Lower lobe of right lung (tissue), 2 donors: Measurements from ENCODE around the gene SEPTIN14. TPM values are rescaled to one million over a fixed set of nuclear protein-coding genes. Genes with fewer than 3 reads are reported as not detected.
"Not testable (repeated sequence)": the region's sequence is repeated elsewhere in the genome, so short reads cannot be mapped to it uniquely, and the experiment has no call there.

Experiments used
- ATAC-seq, 2 donors: fragments of 200-7000 bp; cut with Tn5 transposase; one replicate each; pipeline ENCODE4 v1.9.1; 2020 to 2022; ENCODE audit warnings: mild to moderate bottlenecking in 2 of 2, moderate library complexity in 2 of 2
- DNase-seq: peaks from one replicate; pipeline ENCODE4 v3.0.0-alpha.2; 2020
- H3K27ac ChIP-seq: fragments of 200-600 bp; one replicate; pipeline ENCODE4 v1.8.0; 2022
- H3K27me3 ChIP-seq: fragments of 200-600 bp; one replicate; pipeline ENCODE4 v1.8.0; 2022; ENCODE audit warnings: low read depth
- H3K36me3 ChIP-seq: fragments of 200-600 bp; one replicate; pipeline ENCODE4 v1.8.0; 2022; ENCODE audit warnings: mild to moderate bottlenecking
- H3K4me1 ChIP-seq: fragments of 200-600 bp; one replicate; pipeline ENCODE4 v1.8.0; 2022
- H3K4me3 ChIP-seq: fragments of 200-600 bp; one replicate; pipeline ENCODE4 v1.8.0; 2022; ENCODE audit warnings: mild to moderate bottlenecking
- H3K9me3 ChIP-seq: fragments of 200-600 bp; one replicate; pipeline ENCODE4 v1.8.0; 2022
- intact Hi-C: fragments of 100-400 bp; cut with DNase I; formaldehyde crosslinking; loops from one replicate; pipeline ENCODE4 v1.11.0; 2022
- total RNA-seq: library from RNA; stranded (reverse); fragmentation: NEBNext Ultra II Directional; extraction: Animal tissue kit (Norgen Biotek cat#: 25700); gene quantifications from one replicate; pipeline ENCODE4 v1.2.1, GENCODE V29; 2021
- TF ChIP-seq, protein P1 (sequence below): fragments of 200-600 bp; IDR thresholded peaks from one replicate; pipeline ENCODE4 v1.8.0; 2022; ENCODE audit warnings: antibody characterized with exemption, mild to moderate bottlenecking
- donor health status: DM: no; HTN: yes; CAD: no; lungs with severe emphysema.

Gene SEPTIN14
- total RNA-seq, 1 donor from 2014 or later, result not detected

DNA sequence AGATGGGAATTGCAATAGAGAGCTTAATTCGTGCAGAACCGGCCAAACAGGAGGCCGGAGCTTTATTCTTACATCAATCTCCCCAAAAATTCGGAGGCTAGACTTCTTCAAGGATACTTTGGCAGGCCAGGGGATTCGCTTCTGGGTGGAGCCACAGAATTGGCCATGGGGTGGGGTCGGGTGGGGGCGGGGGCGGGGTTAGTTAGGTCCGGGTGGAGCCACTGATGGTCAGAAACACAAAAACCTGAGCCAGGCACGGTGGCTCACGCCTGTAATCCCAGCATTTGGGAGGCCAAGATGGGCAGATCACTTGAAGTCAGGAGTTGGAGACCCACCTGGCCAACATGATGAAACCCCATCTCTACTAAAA lies 87.5 kb downstream of the SEPTIN14 start:
- no peaks in the 10 kb centered on the region for H3K27me3 ChIP-seq
- H3K27ac ChIP-seq, result no peak overlapping the region
- intact Hi-C loops, result no loop called here
- TF ChIP-seq, protein P1, sequence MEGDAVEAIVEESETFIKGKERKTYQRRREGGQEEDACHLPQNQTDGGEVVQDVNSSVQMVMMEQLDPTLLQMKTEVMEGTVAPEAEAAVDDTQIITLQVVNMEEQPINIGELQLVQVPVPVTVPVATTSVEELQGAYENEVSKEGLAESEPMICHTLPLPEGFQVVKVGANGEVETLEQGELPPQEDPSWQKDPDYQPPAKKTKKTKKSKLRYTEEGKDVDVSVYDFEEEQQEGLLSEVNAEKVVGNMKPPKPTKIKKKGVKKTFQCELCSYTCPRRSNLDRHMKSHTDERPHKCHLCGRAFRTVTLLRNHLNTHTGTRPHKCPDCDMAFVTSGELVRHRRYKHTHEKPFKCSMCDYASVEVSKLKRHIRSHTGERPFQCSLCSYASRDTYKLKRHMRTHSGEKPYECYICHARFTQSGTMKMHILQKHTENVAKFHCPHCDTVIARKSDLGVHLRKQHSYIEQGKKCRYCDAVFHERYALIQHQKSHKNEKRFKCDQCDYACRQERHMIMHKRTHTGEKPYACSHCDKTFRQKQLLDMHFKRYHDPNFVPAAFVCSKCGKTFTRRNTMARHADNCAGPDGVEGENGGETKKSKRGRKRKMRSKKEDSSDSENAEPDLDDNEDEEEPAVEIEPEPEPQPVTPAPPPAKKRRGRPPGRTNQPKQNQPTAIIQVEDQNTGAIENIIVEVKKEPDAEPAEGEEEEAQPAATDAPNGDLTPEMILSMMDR, result no peak
- H3K36me3 ChIP-seq, result no peaks in the 10 kb centered on the region
- no peak for ATAC-seq
- no peaks in the 10 kb centered on the region for H3K4me1 ChIP-seq
- no peaks in the 10 kb centered on the region for H3K9me3 ChIP-seq
- H3K4me3 ChIP-seq, result no peak overlapping the region
- DNase-seq, result no peak

DNA sequence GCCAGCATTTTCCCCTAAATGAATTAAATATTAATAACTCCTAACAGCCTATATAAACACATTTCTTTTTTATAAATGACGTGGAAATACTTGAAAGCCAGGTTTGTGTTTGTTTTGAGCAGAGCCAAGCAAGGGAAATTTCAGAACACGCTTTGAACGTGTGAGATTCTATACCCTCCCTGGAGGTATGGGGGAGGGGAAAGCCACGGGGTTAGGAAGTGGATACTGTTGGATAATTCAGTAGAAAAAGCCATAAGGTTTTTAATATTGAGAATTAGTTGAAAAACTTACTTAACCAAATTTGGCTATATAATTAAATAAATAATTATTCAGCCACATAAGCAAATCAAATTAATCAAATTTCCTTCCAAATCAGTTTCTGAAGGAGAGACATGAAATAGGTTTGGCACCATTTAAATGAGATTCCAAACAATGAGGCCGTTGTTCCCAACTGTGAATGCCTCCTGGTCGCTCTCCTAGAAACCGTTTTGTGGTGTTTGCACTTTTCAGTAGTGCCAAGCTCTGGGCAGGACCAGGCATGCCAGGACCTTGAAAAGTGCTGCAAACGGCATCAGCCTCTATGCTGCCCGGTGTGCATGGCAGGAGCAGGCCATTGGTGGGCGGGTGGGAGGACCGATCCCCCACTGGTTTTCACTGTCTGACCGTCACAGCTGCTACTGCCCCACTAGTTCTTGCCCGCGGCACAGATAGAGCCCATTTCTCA lies 88.1 kb downstream of the SEPTIN14 start:
- Histone ChIP-seq H3K36me3 (no peaks in the 10 kb centered on the region), H3K27ac (no peak overlapping the region), H3K9me3 (no peaks in the 10 kb centered on the region), H3K4me1 (no peaks in the 10 kb centered on the region), H3K4me3 (no peak overlapping the region), H3K27me3 (no peaks in the 10 kb centered on the region)
- DNase-seq (no peak), ATAC-seq (peak in 1 of 2 donors; percentile 29)
- intact Hi-C loops, result no loop called here
- TF ChIP-seq, protein P1, result no peak

DNA sequence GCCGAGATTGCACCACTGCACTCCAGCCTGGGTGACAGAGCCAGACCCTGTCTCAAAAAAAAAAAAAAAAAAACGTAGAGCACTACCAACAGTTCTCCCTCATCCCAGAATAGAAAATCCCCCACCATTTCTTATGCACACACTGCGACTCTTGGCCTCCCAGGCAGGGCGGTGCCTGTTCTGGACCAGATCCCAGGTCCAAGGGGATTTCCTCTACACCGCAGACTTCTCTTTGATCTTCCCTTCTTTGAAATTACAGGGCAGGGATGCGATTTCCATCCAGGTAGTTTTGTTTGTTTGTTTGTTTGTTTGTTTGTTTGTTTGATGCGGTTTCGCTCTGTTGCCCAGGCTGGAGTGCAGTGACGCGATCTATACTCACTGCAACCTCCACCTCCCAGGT lies 91.8 kb downstream of the SEPTIN14 start:
- no peaks in the 10 kb centered on the region for H3K9me3 ChIP-seq
- DNase-seq (no peak), ATAC-seq (no peak)
- H3K27me3 ChIP-seq, result no peaks in the 10 kb centered on the region
- no peaks in the 10 kb centered on the region for H3K36me3 ChIP-seq
- H3K4me3 ChIP-seq, result no peak overlapping the region
- no peaks in the 10 kb centered on the region for H3K4me1 ChIP-seq
- TF ChIP-seq, protein P1, result no peak
- intact Hi-C loops, result no loop called here
- H3K27ac ChIP-seq, result no peak overlapping the region

DNA sequence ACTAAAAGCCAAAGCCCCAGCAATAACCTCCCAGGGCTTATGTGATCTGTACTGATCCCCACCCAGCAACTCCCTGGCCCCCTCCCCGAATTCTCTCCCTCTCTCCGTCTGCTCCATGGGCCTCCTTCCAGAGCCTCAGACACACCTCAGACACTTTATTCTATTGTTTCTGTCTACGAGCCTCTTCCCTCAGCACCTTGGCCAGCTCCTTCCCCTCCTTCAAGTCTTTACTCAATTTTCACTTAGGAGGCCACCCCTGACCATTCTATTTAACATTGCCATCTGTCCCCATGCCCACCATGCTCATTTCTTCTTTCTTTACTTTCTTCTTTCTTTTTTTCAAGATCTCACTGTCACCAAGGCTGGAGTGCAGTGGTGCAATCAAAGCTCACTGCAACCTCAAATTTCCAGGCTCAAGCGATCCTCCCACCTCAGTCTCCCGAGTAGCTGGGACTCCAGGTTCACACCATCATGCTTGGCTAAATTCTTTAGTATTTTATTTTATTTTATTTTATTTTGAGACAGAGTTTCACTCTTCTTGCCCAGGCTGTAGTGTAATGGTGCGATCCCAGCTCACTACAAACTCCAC lies 109.2 kb downstream of the SEPTIN14 start:
- intact Hi-C loops, H3K9me3 ChIP-seq, H3K27me3 ChIP-seq, ATAC-seq, H3K36me3 ChIP-seq, H3K4me1 ChIP-seq, H3K27ac ChIP-seq, H3K4me3 ChIP-seq, DNase-seq: not testable (repeated sequence)

DNA sequence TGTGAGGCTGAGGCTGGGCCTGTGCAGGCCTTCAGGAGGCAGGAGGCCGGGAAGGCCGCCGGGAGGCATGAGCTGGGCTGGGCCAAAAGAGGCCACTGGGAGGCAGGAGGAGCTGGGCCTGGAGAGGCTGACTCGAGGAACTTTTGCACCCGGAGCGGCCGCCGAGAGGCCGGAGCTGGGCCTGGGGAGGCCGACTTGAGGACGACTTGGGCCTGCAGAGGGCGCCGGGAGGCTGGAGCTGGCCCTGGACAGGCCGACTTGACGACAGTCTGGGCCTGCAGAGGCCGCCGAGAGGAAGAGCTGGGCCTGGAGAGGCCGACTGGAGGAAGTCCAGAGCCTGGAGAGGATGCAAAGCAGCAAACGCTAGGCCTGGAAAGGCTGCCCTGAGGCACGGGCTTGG lies 117.8 kb downstream of the SEPTIN14 start:
- H3K27ac ChIP-seq, ATAC-seq, H3K36me3 ChIP-seq, H3K9me3 ChIP-seq, DNase-seq, intact Hi-C loops, H3K4me3 ChIP-seq, H3K27me3 ChIP-seq, H3K4me1 ChIP-seq: not testable (repeated sequence)

Other genes with a start within 250 kb of the SEPTIN14 start
- 2.7 TPM for gene ZNF713, start 24.7 kb upstream of the SEPTIN14 start, total RNA-seq
- 10.2 TPM for gene MRPS17, start 89.1 kb upstream of the SEPTIN14 start, total RNA-seq
- gene NIPSNAP2, start 101.8 kb upstream of the SEPTIN14 start, total RNA-seq, result 52.9 TPM
- gene PSPH, start 188.7 kb upstream of the SEPTIN14 start, total RNA-seq, result 11.8 TPM
- 75.3 TPM for gene CCT6A, start 189.0 kb upstream of the SEPTIN14 start, total RNA-seq
- 148 TPM for gene SUMF2, start 201.5 kb upstream of the SEPTIN14 start, total RNA-seq
- 1.1 TPM for gene PHKG1, start 230.2 kb upstream of the SEPTIN14 start, total RNA-seq
- 199 TPM for gene CHCHD2, start 243.7 kb upstream of the SEPTIN14 start, total RNA-seq